GM12864 (cell line): Measurements from ENCODE around the gene SEC24C.

ENCODE experiments used
- DNase-seq: peaks from one replicate; pipeline ENCODE4 v3.0.0-alpha.2; 2011; ENCODE audit warnings: low read depth
- H3K4me3 ChIP-seq: 2 replicates; pipeline ENCODE4 v1.5.1; 2011; ENCODE audit warnings: mild to moderate bottlenecking, low read depth, low read length, control low read depth
- CTCF ChIP-seq: IDR thresholded peaks from 2 replicates; pipeline ENCODE4 v1.5.1; 2011; ENCODE audit warnings: low read depth, mild to moderate bottlenecking, moderate library complexity, low read length, control low read depth, inconsistent platforms; ENCODE audit errors: missing control alignments

The SEC24C gene

GRCh38 chr10:73780966-73781365 is 36.8 kb downstream of the SEC24C start:
- H3K4me3 ChIP-seq = peak overlapping the region; percentile 93
- no peak for TF ChIP-seq CTCF
- DNase-seq = no peak

GRCh38 chr10:73781548-73781878 is 37.3 kb downstream of the SEC24C start:
- DNase-seq = no peak
- peak overlapping the region; percentile 93 for H3K4me3 ChIP-seq
- TF ChIP-seq CTCF = no peak

GRCh38 chr10:73781879-73782748 is 37.9 kb downstream of the SEC24C start, which contains the start of gene CHCHD1:
Gene CHCHD1 (plus strand): TSS chr10:73782048. CDS start chr10:73782076, 28 bp downstream.
- peak; percentile 57 for DNase-seq
- TF ChIP-seq CTCF = no peak
- peak within 1 kb of the TSS; percentile 93 for H3K4me3 ChIP-seq

- TF ChIP-seq CTCF = no peak
- no peak for DNase-seq
- peak overlapping the region; percentile 93 for H3K4me3 ChIP-seq
These were observed 38.5 kb downstream of the SEC24C start for GRCh38 chr10:73782749-73783085.

- DNase-seq = peak; percentile 86
- peak within 1 kb of the TSS; percentile 91 for H3K4me3 ChIP-seq
- no peak for TF ChIP-seq CTCF
These were observed 41.1 kb downstream of the SEC24C start, which contains the start of gene ZSWIM8 for GRCh38 chr10:73785211-73785720. Gene ZSWIM8 (plus strand): TSS chr10:73785606. CDS start chr10:73785879, 273 bp downstream.

GRCh38 chr10:73785721-73786511 is 41.7 kb downstream of the SEC24C start:
- H3K4me3 ChIP-seq = peak overlapping the region; percentile 91
- no peak for TF ChIP-seq CTCF
- no peak for DNase-seq
